ENCODE results near the gene PDXP.
A peak's percentile ranks its signal among the peaks of the same experiment; 100 is the strongest.

The PDXP gene

DNA sequence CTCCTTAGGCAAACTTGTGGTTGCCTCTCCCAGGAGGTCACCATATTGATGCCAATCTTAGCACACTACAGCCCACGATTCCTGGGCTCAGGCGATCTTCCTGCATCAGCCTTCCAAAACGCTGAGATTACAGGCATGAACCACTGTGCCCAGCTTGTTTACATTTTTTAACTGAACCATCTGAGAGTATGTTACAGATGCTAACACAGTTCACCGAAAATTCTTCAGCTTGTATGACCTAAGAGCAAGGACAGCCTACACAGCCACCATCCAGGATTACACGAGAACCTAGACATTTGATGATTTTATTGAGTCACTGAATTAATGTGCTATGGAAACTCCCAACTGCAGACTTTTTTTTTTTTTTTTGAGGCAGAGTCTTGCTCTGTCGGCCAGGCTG lies 11.1 kb downstream of the PDXP start:
- Histone ChIP-seq H3K36me3 (ENCODE audit: control insufficient read depth in 5 of 5, insufficient read depth in 5 of 5, low read length in 5 of 5) (peaks cover 0 to 16% (median 13%) of the 10 kb centered on the region in 5 donors), H3K4me3 (ENCODE audit: low read depth in 1 of 5, low read length in 5 of 5) (no peak overlapping the region), H3K9me3 (ENCODE audit: control insufficient read depth in 5 of 5, low read length in 5 of 5) (no peaks in the 10 kb centered on the region), H3K9ac (ENCODE audit: low read length in 5 of 5) (no peak overlapping the region), H3K4me1 (ENCODE audit: control insufficient read depth in 5 of 5, insufficient read depth in 5 of 5, low read length in 5 of 5) (peaks cover under 1 to 35% (median 20%) of the 10 kb centered on the region in 5 donors), H3K27ac (ENCODE audit: low read depth, low read length) (no peak overlapping the region), H3K27me3 (ENCODE audit: control insufficient read depth in 5 of 5, insufficient read depth in 4 of 5, low read length in 5 of 5) (no peaks in the 10 kb centered on the region)

DNA sequence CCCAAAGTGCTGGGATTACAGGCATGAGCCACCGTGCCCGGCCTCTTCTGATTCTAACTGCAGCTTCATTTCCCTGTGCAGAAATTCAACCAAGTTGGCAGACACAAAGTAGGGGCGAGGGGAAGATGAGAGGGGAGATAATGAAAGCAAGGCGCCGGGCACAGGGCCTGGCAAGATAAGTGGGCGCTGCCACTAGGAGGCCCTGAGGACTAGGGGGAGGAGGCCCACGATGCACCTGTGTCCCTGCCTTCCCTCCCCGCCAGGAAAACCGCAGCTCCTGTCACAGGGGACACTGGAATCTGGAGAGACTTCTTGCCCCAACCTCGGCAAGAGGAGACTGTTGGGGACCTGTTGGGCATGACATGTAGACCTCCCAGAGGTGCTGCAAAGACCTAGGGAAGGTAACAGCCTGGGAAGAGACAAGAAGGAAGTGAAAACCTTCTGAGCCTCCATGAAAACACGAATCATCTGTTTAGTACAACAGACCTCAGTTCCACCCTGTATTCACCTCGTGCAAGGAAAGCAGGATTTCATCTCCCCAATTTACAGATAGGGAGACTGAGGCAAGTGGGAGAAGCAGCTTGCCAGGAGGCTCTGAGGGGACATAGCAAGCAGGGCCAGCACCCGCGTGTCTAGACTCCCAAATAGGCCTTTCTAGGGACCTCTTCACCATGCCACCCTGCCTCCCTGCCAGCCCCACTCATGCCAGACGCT lies 13.8 kb downstream of the PDXP start:
- Histone ChIP-seq H3K9me3 (ENCODE audit: control insufficient read depth in 5 of 5, low read length in 5 of 5) (no peaks in the 10 kb centered on the region), H3K4me3 (ENCODE audit: low read depth in 1 of 5, low read length in 5 of 5) (no peak overlapping the region), H3K27me3 (ENCODE audit: control insufficient read depth in 5 of 5, insufficient read depth in 4 of 5, low read length in 5 of 5) (no peaks in the 10 kb centered on the region), H3K36me3 (ENCODE audit: control insufficient read depth in 5 of 5, insufficient read depth in 5 of 5, low read length in 5 of 5) (no peaks in the 10 kb centered on the region), H3K4me1 (ENCODE audit: control insufficient read depth in 5 of 5, insufficient read depth in 5 of 5, low read length in 5 of 5) (peaks cover 5 to 39% (median 34%) of the 10 kb centered on the region in 5 donors), H3K27ac (ENCODE audit: low read depth, low read length) (no peak overlapping the region), H3K9ac (ENCODE audit: low read length in 5 of 5) (peak overlapping the region in 1 of 5 donors; percentile 32)

DNA sequence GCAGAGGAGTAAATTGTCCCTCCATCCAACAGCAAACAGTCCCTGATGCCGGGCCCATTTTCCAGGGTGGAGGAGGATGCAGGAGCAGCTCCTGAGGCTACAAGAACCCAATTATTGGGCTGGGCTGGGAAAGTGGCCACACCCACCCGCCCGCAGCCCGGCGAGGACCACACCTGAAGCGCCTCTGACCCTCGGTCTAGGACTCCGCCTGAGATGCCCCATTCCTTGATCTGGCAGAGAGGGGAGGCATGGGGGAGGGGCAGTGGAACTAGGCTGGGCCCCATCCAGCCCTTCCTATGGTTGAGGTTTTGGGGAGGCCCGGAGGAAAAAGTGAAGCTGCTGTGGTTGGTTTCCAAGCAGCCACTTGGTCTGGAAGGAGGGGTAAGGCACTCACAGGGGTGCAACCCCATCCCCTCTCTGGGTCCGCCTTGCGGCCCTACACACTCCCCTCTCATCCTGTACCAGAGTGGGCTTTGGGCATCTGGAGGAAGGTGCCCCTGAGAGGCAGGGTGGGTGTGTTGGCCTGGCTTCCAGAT lies 14.5 kb downstream of the PDXP start:
- Histone ChIP-seq H3K4me1 (ENCODE audit: control insufficient read depth in 5 of 5, insufficient read depth in 5 of 5, low read length in 5 of 5) (peaks cover 5 to 39% (median 37%) of the 10 kb centered on the region in 5 donors), H3K36me3 (ENCODE audit: control insufficient read depth in 5 of 5, insufficient read depth in 5 of 5, low read length in 5 of 5) (peaks cover 0 to 3% (median 1%) of the 10 kb centered on the region in 5 donors), H3K4me3 (ENCODE audit: low read depth in 1 of 5, low read length in 5 of 5) (no peak overlapping the region), H3K27me3 (ENCODE audit: control insufficient read depth in 5 of 5, insufficient read depth in 4 of 5, low read length in 5 of 5) (no peaks in the 10 kb centered on the region), H3K9ac (ENCODE audit: low read length in 5 of 5) (peak overlapping the region in 1 of 5 donors; percentile 32), H3K9me3 (ENCODE audit: control insufficient read depth in 5 of 5, low read length in 5 of 5) (no peaks in the 10 kb centered on the region), H3K27ac (ENCODE audit: low read depth, low read length) (no peak overlapping the region)

DNA sequence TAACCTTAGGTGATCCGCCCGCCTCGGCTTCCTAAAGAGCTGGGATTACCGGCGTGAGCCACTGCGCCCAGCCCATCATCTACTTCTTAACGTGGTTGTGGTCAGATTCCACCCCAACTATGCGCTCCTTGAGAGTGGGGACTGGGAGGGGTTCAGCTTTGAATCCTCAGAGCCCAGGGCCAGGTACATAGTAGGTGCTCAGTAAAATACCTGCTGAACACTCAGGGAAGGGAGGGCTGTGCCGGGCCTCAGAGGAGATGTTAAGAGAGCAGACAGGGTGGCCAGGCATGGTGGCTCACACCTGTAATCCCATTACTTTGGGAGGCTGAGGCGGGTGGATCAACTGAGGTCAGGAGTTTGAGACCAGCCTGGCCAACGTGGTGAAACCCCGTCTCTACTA lies 15.7 kb downstream of the PDXP start:
- H3K4me1 ChIP-seq (ENCODE audit: control insufficient read depth in 5 of 5, insufficient read depth in 5 of 5, low read length in 5 of 5) = peaks cover 8 to 42% (median 40%) of the 10 kb centered on the region in 5 donors
- peak overlapping the region; percentile 57 for H3K27ac ChIP-seq (ENCODE audit: low read depth, low read length)
- H3K36me3 ChIP-seq (ENCODE audit: control insufficient read depth in 5 of 5, insufficient read depth in 5 of 5, low read length in 5 of 5) = peaks cover 0 to 9% (median 8%) of the 10 kb centered on the region in 5 donors
- H3K4me3 ChIP-seq (ENCODE audit: low read depth in 1 of 5, low read length in 5 of 5) = peak overlapping the region in 1 of 5 donors; percentile 15
- peak overlapping the region in 2 of 5 donors; percentile 36 to 56 for H3K9ac ChIP-seq (ENCODE audit: low read length in 5 of 5)
- H3K9me3 ChIP-seq (ENCODE audit: control insufficient read depth in 5 of 5, low read length in 5 of 5) = no peaks in the 10 kb centered on the region
- H3K27me3 ChIP-seq (ENCODE audit: control insufficient read depth in 5 of 5, insufficient read depth in 4 of 5, low read length in 5 of 5) = no peaks in the 10 kb centered on the region

DNA sequence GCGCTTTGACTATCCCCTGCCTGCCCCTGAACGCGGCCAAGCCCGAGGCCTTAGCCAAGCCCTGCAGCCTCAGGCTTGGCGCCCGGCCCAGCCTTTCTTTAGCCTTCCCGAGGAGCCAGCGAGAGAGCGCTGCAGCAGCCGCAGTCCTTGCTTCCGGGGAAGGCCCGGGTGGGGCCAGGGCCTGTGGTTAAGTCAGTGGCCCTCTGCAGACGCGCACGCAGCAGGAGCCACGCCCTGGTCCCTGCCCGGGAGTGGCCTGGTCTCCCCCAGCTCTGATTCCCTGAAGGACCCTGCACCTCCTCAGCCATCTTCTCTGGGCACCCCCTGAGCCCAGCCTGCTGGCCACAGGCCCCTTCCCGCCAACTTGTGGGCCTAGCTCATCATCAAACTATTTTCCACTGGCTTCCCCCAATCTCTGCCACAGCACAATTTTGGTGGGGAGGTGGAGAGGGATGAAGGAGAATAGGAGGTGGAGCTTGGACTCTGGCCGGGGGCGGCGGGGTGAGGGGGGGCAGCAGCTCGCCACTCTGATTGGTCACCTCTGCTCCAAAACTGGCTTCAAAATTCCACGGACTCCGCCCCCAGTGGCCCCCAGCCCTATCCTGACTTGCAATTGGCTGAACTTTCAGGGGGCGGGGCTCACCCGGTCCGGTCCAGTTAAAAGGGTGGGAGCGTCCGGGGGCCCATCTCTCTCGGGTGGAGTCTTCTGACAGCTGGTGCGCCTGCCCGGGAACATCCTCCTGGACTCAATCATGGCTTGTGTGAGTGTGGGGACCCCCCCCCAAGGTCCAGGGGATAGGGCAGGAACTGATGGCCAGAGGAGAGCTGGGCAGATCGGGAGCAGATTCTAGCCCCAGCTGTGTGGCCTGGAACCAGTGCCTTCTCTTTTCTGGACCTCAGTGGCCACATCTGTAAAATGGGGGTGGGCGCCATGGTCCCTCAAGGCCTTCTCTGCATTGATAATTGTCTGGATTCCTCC lies 16.7 kb downstream of the PDXP start, which contains the start of gene LGALS1:
Gene LGALS1, plus strand, starts transcription at position 686 of the 979 bp plus-strand sequence. Its CDS starts 67 bp downstream, at position 753.
- H3K9ac ChIP-seq (ENCODE audit: low read length in 5 of 5) = peak within 1 kb of the TSS; percentile 92 to 99 (median 97)
- no peaks in the 10 kb centered on the region for H3K9me3 ChIP-seq (ENCODE audit: control insufficient read depth in 5 of 5, low read length in 5 of 5)
- H3K27ac ChIP-seq (ENCODE audit: low read depth, low read length) = peak within 1 kb of the TSS; percentile 100
- H3K36me3 ChIP-seq (ENCODE audit: control insufficient read depth in 5 of 5, insufficient read depth in 5 of 5, low read length in 5 of 5) = peaks cover 0 to 19% (median 18%) of the 10 kb centered on the region in 5 donors
- peak within 1 kb of the TSS; percentile 84 to 98 (median 91) for H3K4me3 ChIP-seq (ENCODE audit: low read depth in 1 of 5, low read length in 5 of 5)
- H3K4me1 ChIP-seq (ENCODE audit: control insufficient read depth in 5 of 5, insufficient read depth in 5 of 5, low read length in 5 of 5) = peaks cover 8 to 42% (median 40%) of the 10 kb centered on the region in 5 donors
- no peaks in the 10 kb centered on the region for H3K27me3 ChIP-seq (ENCODE audit: control insufficient read depth in 5 of 5, insufficient read depth in 4 of 5, low read length in 5 of 5)

DNA sequence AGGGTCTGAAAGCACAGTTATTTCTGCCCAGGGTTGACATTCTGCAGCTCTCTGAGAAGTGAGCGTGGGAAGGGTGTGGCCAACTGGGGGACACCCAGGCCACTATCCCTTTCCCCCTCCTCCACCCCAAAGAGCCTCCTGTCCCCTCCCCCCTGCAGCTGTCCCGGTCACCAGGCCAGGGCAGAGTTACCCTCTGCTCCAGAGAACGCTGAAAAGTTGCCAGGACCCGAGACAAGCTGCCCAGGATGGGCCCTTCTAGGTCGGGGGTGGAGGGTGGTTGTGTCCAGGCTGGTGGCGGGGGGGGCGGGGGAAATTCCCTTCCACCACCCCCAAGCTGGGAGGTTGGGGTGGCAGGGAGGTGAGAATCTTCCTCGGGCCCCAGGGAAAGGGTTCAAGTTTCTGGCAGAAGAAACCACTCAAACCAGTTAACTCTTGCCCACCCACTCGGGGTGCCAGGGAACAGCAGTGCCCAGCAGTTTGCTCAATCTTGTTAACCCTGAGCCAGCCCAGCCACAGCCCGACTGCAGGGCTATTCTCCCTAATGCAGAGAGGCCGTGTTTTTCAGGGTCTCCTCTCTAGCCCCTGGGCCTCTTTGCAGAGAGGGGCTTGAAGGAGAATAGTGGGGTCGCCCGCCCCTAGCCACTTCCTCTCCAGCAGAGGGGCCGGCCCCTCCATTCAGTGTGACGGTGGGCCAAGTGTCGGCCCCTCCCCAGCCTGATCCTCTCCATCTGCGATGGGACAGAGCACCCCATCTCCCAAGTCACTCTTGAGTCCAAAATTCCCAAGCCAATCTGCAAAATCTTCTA lies 17.6 kb downstream of the PDXP start:
- peaks cover 11 to 47% (median 44%) of the 10 kb centered on the region in 5 donors for H3K4me1 ChIP-seq (ENCODE audit: control insufficient read depth in 5 of 5, insufficient read depth in 5 of 5, low read length in 5 of 5)
- H3K27me3 ChIP-seq (ENCODE audit: control insufficient read depth in 5 of 5, insufficient read depth in 4 of 5, low read length in 5 of 5) = no peaks in the 10 kb centered on the region
- H3K9me3 ChIP-seq (ENCODE audit: control insufficient read depth in 5 of 5, low read length in 5 of 5) = no peaks in the 10 kb centered on the region
- peak overlapping the region; percentile 100 for H3K27ac ChIP-seq (ENCODE audit: low read depth, low read length)
- H3K36me3 ChIP-seq (ENCODE audit: control insufficient read depth in 5 of 5, insufficient read depth in 5 of 5, low read length in 5 of 5) = peaks cover 0 to 19% (median 18%) of the 10 kb centered on the region in 5 donors
- peak overlapping the region; percentile 92 to 99 (median 97) for H3K9ac ChIP-seq (ENCODE audit: low read length in 5 of 5)
- peak overlapping the region; percentile 84 to 98 (median 91) for H3K4me3 ChIP-seq (ENCODE audit: low read depth in 1 of 5, low read length in 5 of 5)

DNA sequence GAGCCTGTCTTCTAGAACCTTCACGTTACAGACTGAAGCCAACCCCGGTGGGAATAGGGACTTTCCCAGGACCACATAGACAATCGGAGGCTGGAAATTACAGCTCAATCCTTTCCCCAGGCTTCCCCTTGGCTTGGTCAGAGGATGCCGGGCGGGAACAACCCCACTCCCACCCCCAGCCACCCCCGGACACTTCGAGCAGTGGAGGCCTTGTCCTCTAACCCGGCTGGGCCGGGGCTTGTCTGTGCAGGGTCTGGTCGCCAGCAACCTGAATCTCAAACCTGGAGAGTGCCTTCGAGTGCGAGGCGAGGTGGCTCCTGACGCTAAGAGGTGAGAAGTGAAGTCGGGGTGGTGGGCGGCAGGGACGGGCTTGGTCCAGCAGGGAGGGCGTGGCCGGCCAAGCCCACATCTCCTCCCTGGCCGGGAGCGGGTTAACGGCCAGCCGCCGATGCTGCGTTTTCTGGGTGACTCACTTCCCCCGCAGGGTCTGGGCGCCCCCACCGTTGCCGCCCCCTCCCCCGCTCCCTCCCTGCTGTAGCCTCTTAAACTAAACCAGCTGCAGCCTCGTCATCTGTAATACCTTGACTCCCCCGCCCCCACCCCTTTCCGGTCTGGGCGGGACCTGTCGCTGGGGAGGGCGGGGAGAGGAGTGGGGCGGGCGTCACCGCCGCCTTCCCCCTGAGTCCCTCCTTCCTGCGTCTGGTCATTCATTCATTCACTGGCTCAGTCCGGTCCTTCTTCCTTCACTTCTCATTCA lies 18.4 kb downstream of the PDXP start:
- Histone ChIP-seq H3K27ac (ENCODE audit: low read depth, low read length) (peak overlapping the region; percentile 100), H3K9me3 (ENCODE audit: control insufficient read depth in 5 of 5, low read length in 5 of 5) (no peaks in the 10 kb centered on the region), H3K9ac (ENCODE audit: low read length in 5 of 5) (peak overlapping the region; percentile 92 to 99 (median 97)), H3K27me3 (ENCODE audit: control insufficient read depth in 5 of 5, insufficient read depth in 4 of 5, low read length in 5 of 5) (no peaks in the 10 kb centered on the region), H3K4me1 (ENCODE audit: control insufficient read depth in 5 of 5, insufficient read depth in 5 of 5, low read length in 5 of 5) (peaks cover 15 to 55% (median 52%) of the 10 kb centered on the region in 5 donors), H3K36me3 (ENCODE audit: control insufficient read depth in 5 of 5, insufficient read depth in 5 of 5, low read length in 5 of 5) (peaks cover 0 to 19% (median 18%) of the 10 kb centered on the region in 5 donors), H3K4me3 (ENCODE audit: low read depth in 1 of 5, low read length in 5 of 5) (peak overlapping the region; percentile 84 to 98 (median 91))

DNA sequence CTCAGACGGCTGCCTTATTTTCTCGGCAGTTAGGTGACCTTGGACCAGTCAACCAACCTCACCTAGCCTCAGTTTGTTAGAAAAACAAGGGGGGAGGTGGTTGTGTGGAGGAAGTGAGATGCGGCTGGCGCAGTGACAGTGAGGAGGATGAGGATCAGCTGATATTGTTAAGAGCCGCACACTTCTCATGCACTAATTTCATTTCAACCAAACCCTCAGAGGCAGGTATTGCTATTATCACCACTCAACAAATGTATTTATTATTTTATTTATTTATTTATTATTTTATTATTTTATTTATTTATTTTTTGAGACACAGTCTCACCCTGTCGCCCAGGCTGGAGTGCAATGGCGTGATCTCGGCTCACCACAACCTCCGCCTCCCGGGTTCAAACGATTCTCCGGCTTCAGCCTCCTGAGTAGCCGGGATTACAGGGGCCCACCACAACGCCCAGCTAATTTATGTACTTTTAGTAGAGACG lies 19.0 kb downstream of the PDXP start:
- H3K9me3 ChIP-seq (ENCODE audit: control insufficient read depth in 5 of 5, low read length in 5 of 5) = no peaks in the 10 kb centered on the region
- peak overlapping the region; percentile 84 to 92 (median 87) for H3K4me3 ChIP-seq (ENCODE audit: low read depth in 1 of 5, low read length in 5 of 5)
- H3K4me1 ChIP-seq (ENCODE audit: control insufficient read depth in 5 of 5, insufficient read depth in 5 of 5, low read length in 5 of 5) = peaks cover 15 to 55% (median 52%) of the 10 kb centered on the region in 5 donors
- peak overlapping the region in 4 of 5 donors; percentile 35 to 99 (median 98) for H3K9ac ChIP-seq (ENCODE audit: low read length in 5 of 5)
- H3K27me3 ChIP-seq (ENCODE audit: control insufficient read depth in 5 of 5, insufficient read depth in 4 of 5, low read length in 5 of 5) = no peaks in the 10 kb centered on the region
- peaks cover 0 to 19% (median 18%) of the 10 kb centered on the region in 5 donors for H3K36me3 ChIP-seq (ENCODE audit: control insufficient read depth in 5 of 5, insufficient read depth in 5 of 5, low read length in 5 of 5)
- H3K27ac ChIP-seq (ENCODE audit: low read depth, low read length) = peak overlapping the region; percentile 100
